Measurements from ENCODE around the gene ATXN7L3B.

- TF ChIP-seq FOXK2 (IDR thresholded peaks at IDR 0.05): no peak
- no peak for TF ChIP-seq ELF4 (IDR thresholded peaks at IDR 0.05)
- no peak for TF ChIP-seq LEF1 (IDR thresholded peaks at IDR 0.05; ENCODE audit: borderline replicate concordance)
- no peak for TF ChIP-seq HDGF (IDR thresholded peaks at IDR 0.05; ENCODE audit: borderline replicate concordance)
- no peak for TF ChIP-seq TARDBP (IDR thresholded peaks at IDR 0.05)
Measured at GRCh38 chr12:74552201-74552600, 14.6 kb downstream of the ATXN7L3B start.
